ENCODE data around the gene ZBTB37. TPM values are rescaled to one million over a fixed set of nuclear protein-coding genes. Genes with fewer than 3 reads are reported as not detected.

Gene ZBTB37
- total RNA-seq, 1 donor from 2014 or later: 19.3 TPM

- Mint-ChIP-seq H3K36me3 (peaks cover 39% of the 10 kb centered on the region), H3K27ac (peak overlapping the region; percentile 47), H3K4me3 (no peak overlapping the region), H3K9me3 (no peaks in the 10 kb centered on the region), H3K4me1 (peaks cover 28% of the 10 kb centered on the region), H3K27me3 (ENCODE audit: low read depth) (no peaks in the 10 kb centered on the region)
- no peak for TF ChIP-seq CTCF (IDR thresholded peaks at IDR 0.05; ENCODE audit: unreplicated experiment)
- no peak for DNase-seq (ENCODE audit: low spot score in 2 of 2, unreplicated experiment in 2 of 2)
These were observed 4.7 kb upstream of the ZBTB37 start for GRCh38 chr1:173863224-173864161.

GRCh38 chr1:173864179-173864867 is 3.9 kb upstream of the ZBTB37 start:
- Mint-ChIP-seq H3K36me3 (peaks cover 39% of the 10 kb centered on the region), H3K27ac (peak overlapping the region; percentile 99), H3K4me1 (peaks cover 36% of the 10 kb centered on the region), H3K27me3 (ENCODE audit: low read depth) (no peaks in the 10 kb centered on the region), H3K9me3 (no peaks in the 10 kb centered on the region), H3K4me3 (peak overlapping the region; percentile 99)
- no peak for TF ChIP-seq CTCF (IDR thresholded peaks at IDR 0.05; ENCODE audit: unreplicated experiment)
- DNase-seq (ENCODE audit: low spot score in 2 of 2, unreplicated experiment in 2 of 2): no peak

- Mint-ChIP-seq H3K27ac (peak overlapping the region; percentile 99), H3K36me3 (peaks cover 38% of the 10 kb centered on the region), H3K4me3 (peak overlapping the region; percentile 99), H3K4me1 (peaks cover 38% of the 10 kb centered on the region), H3K9me3 (no peaks in the 10 kb centered on the region), H3K27me3 (ENCODE audit: low read depth) (no peaks in the 10 kb centered on the region)
- no peak for TF ChIP-seq CTCF (IDR thresholded peaks at IDR 0.05; ENCODE audit: unreplicated experiment)
- no peak for DNase-seq (ENCODE audit: low spot score in 2 of 2, unreplicated experiment in 2 of 2)
These were observed 2.6 kb upstream of the ZBTB37 start for GRCh38 chr1:173865468-173866164.

GRCh38 chr1:173866413-173867115 is 1.6 kb upstream of the ZBTB37 start:
- Mint-ChIP-seq H3K9me3 (no peaks in the 10 kb centered on the region), H3K27me3 (ENCODE audit: low read depth) (no peaks in the 10 kb centered on the region), H3K4me1 (peaks cover 41% of the 10 kb centered on the region), H3K27ac (peak overlapping the region; percentile 99), H3K36me3 (peaks cover 41% of the 10 kb centered on the region), H3K4me3 (peak overlapping the region; percentile 99)
- TF ChIP-seq CTCF (IDR thresholded peaks at IDR 0.05; ENCODE audit: unreplicated experiment): no peak
- DNase-seq (ENCODE audit: low spot score in 2 of 2, unreplicated experiment in 2 of 2): no peak

- no peak for DNase-seq (ENCODE audit: low spot score in 2 of 2, unreplicated experiment in 2 of 2)
- no peaks in the 10 kb centered on the region for H3K27me3 Mint-ChIP-seq (ENCODE audit: low read depth)
- peaks cover 39% of the 10 kb centered on the region for H3K36me3 Mint-ChIP-seq
- H3K9me3 Mint-ChIP-seq: no peaks in the 10 kb centered on the region
- peaks cover 42% of the 10 kb centered on the region for H3K4me1 Mint-ChIP-seq
- TF ChIP-seq CTCF (IDR thresholded peaks at IDR 0.05; ENCODE audit: unreplicated experiment): no peak
- H3K27ac Mint-ChIP-seq: peak overlapping the region; percentile 99
- peak overlapping the region; percentile 99 for H3K4me3 Mint-ChIP-seq
These were observed 933 bp upstream of the ZBTB37 start for GRCh38 chr1:173867141-173867752.
